ENCODE results near the gene PTPRA. TPM values are rescaled to one million over a fixed set of nuclear protein-coding genes. Genes with fewer than 3 reads are reported as not detected.

Gene PTPRA
- total and polyA plus RNA-seq, 2 donors (not counting 3 experiments of a cell fraction or from before 2014, with no cell fraction given): 43.2 to 53.4 TPM

DNA sequence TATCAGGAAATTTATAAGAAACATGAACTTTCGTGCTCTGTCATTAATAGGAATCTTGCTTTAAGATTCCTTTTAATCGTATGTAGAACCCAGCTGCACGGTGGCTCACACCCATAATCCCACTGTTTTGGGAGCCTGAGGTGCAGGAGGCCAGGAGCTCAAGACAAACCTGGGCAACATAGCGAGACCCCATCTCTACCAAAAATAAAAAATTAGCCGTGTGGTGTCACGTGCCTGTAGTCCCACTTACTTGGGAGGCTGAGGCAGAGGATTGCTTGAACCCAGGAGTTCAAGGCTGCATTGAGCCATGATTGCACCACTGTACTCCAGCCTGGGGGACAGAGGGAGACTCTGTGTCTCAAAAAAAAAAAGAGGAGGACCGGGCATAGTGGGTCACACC lies 7.4 kb downstream of the PTPRA start:
- DNase-seq (ENCODE audit: low read depth, low spot score) (no peak), FAIRE-seq (no peak)
- Histone ChIP-seq H3K4me1 (ENCODE audit: control insufficient read depth, extremely low read depth, insufficient read depth, low read length) (no peaks in the 10 kb centered on the region), H3K9me1 (replicated peaks; ENCODE audit: control insufficient read depth, extremely low read depth, insufficient read depth, low read length) (no peaks in the 10 kb centered on the region), H2AFZ (ENCODE audit: low read depth, low read length) (no peak overlapping the region), H3K36me3 (ENCODE audit: control insufficient read depth in 2 of 2, extremely low read depth in 1 of 2, insufficient read depth in 2 of 2, low read length in 2 of 2) (no peaks in the 10 kb centered on the region), H4K20me1 (replicated peaks; ENCODE audit: control insufficient read depth, extremely low read depth, insufficient read depth, low read length) (no peaks in the 10 kb centered on the region), H3K9me3 (replicated peaks; ENCODE audit: control insufficient read depth, insufficient read depth, low read length) (no peaks in the 10 kb centered on the region), H3K27ac (ENCODE audit: insufficient read depth, low read depth, low read length) (no peak overlapping the region), H3K9ac (replicated peaks; ENCODE audit: extremely low read depth, insufficient read depth, low read length) (no peak overlapping the region), H3K4me3 (replicated peaks in 1 of 3; ENCODE audit: insufficient read depth in 1 of 3, low read depth in 1 of 3, low read length in 3 of 3) (no peak overlapping the region), H3K79me2 (ENCODE audit: control insufficient read depth, insufficient read depth, low read length) (peaks cover 76% of the 10 kb centered on the region), H3K27me3 (ENCODE audit: control insufficient read depth in 2 of 2, insufficient read depth in 2 of 2, low read length in 2 of 2) (no peaks in the 10 kb centered on the region), H3K4me2 (ENCODE audit: insufficient read depth, low read length) (no peak overlapping the region)
- ChIA-PET POLR2A (no interaction called here), CTCF (interaction anchor here (1.1 kb wide), 1 partner anchor 14 kb away, joined by 3 read pairs; no protein-coding TSS in a partner anchor)
- dilution Hi-C loops (cut with MboI; ENCODE audit: extremely low pct_ligation_motif_present, low sequenced_read_pairs): no loop called here
- no TSS peak for BruUV-seq (replicated peaks)
- intact Hi-C loops (cut with micrococcal nuclease): no loop called here
- no peak for TF ChIP-seq MYC (IDR thresholded peaks at IDR 0.05; ENCODE audit: low read depth, low read length)

DNA sequence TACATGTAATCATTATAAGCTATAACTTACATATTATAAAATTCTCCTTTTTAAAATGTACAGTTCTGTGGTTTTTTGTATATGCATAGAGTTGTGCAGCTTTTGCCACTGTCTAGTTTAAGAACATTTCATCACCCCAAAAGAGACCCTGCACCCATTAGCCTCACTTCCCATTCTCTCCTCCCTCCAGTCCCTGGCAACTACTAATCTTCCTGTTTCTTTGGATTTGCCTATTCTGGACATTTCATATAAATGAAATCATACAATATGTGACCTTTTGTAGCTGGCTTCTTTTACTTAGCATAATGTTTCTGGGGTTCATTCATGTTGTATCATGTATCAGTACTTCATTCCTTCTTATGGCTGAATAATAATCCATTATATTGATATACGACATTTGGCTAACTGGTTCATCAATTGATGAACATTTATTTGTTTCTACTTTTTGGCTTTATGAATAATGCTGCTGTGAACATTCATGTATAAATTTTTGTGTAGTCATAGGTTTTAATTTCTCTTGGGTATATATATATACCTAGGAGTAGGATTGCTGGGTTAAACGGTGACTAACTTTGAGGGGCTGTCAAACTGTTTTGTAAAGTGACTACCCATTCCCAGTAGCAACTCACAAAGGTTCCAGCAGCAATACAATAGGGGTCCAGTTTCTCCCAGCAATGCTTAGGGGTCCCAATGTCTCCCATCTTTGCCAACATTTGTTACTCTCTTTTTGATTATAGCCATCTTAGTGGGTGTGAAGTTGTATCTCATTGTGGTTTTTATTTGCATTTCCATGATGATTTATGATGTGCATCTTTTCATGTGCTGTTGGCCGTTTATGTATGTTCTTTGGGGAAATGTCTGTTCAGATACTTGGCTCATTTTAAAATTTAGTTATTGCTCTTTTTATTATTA lies 10.7 kb downstream of the PTPRA start:
- ChIA-PET POLR2A (no interaction called here), CTCF (interaction anchor here (0.9 kb wide), 1 partner anchor 9 kb away, joined by 4 read pairs; no protein-coding TSS in a partner anchor)
- Histone ChIP-seq H3K4me1 (ENCODE audit: control insufficient read depth, extremely low read depth, insufficient read depth, low read length) (no peaks in the 10 kb centered on the region), H2AFZ (ENCODE audit: low read depth, low read length) (no peak overlapping the region), H4K20me1 (replicated peaks; ENCODE audit: control insufficient read depth, extremely low read depth, insufficient read depth, low read length) (peaks cover 2% of the 10 kb centered on the region), H3K79me2 (ENCODE audit: control insufficient read depth, insufficient read depth, low read length) (peaks cover 69% of the 10 kb centered on the region), H3K27ac (ENCODE audit: insufficient read depth, low read depth, low read length) (no peak overlapping the region), H3K9ac (replicated peaks; ENCODE audit: extremely low read depth, insufficient read depth, low read length) (no peak overlapping the region), H3K9me1 (replicated peaks; ENCODE audit: control insufficient read depth, extremely low read depth, insufficient read depth, low read length) (no peaks in the 10 kb centered on the region), H3K4me3 (replicated peaks in 1 of 3; ENCODE audit: insufficient read depth in 1 of 3, low read depth in 1 of 3, low read length in 3 of 3) (no peak overlapping the region), H3K9me3 (replicated peaks; ENCODE audit: control insufficient read depth, insufficient read depth, low read length) (no peaks in the 10 kb centered on the region), H3K27me3 (ENCODE audit: control insufficient read depth in 2 of 2, insufficient read depth in 2 of 2, low read length in 2 of 2) (no peaks in the 10 kb centered on the region), H3K36me3 (ENCODE audit: control insufficient read depth in 2 of 2, extremely low read depth in 1 of 2, insufficient read depth in 2 of 2, low read length in 2 of 2) (no peaks in the 10 kb centered on the region), H3K4me2 (ENCODE audit: insufficient read depth, low read length) (no peak overlapping the region)
- no TSS peak for BruUV-seq (replicated peaks)
- FAIRE-seq: no peak
- DNase-seq (ENCODE audit: low read depth, low spot score): no peak
- intact Hi-C loops (cut with micrococcal nuclease) (no loop called here), dilution Hi-C loops (cut with MboI; ENCODE audit: extremely low pct_ligation_motif_present, low sequenced_read_pairs) (no loop called here)
- no peak for TF ChIP-seq EZH2 (IDR thresholded peaks at IDR 0.05; ENCODE audit: borderline replicate concordance, low read depth, low read length, severe bottlenecking)
- TF ChIP-seq JUN (IDR thresholded peaks at IDR 0.05; ENCODE audit: borderline replicate concordance, insufficient read depth, insufficient read length, low read depth): no peak
- TF ChIP-seq POLR2A (IDR thresholded peaks at IDR 0.05; ENCODE audit: low read depth, low read length): no peak
- TF ChIP-seq POLR2AphosphoS5 (IDR thresholded peaks at IDR 0.05; ENCODE audit: insufficient read depth, low read depth, low read length): no peak
- no peak for TF ChIP-seq FOS (IDR thresholded peaks at IDR 0.05; ENCODE audit: borderline replicate concordance, insufficient read depth, low read length)
- TF ChIP-seq GATA2 (IDR thresholded peaks at IDR 0.05; ENCODE audit: insufficient read depth, insufficient read length, low read depth, low read length): no peak
- TF ChIP-seq MYC (IDR thresholded peaks at IDR 0.05; ENCODE audit: low read depth, low read length): no peak
- TF ChIP-seq, protein P1, sequence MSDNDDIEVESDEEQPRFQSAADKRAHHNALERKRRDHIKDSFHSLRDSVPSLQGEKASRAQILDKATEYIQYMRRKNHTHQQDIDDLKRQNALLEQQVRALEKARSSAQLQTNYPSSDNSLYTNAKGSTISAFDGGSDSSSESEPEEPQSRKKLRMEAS (IDR thresholded peaks at IDR 0.05; ENCODE audit: insufficient read depth, insufficient read length): no peak
- TF ChIP-seq, protein P2, sequence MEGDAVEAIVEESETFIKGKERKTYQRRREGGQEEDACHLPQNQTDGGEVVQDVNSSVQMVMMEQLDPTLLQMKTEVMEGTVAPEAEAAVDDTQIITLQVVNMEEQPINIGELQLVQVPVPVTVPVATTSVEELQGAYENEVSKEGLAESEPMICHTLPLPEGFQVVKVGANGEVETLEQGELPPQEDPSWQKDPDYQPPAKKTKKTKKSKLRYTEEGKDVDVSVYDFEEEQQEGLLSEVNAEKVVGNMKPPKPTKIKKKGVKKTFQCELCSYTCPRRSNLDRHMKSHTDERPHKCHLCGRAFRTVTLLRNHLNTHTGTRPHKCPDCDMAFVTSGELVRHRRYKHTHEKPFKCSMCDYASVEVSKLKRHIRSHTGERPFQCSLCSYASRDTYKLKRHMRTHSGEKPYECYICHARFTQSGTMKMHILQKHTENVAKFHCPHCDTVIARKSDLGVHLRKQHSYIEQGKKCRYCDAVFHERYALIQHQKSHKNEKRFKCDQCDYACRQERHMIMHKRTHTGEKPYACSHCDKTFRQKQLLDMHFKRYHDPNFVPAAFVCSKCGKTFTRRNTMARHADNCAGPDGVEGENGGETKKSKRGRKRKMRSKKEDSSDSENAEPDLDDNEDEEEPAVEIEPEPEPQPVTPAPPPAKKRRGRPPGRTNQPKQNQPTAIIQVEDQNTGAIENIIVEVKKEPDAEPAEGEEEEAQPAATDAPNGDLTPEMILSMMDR (IDR thresholded peaks at IDR 0.05; ENCODE audit: extremely low read depth in 1 of 2, insufficient read depth in 1 of 2, low read depth in 1 of 2, low read length in 2 of 2): no peak

All from endothelial cell of umbilical vein (primary cell).